ENCODE results near the gene NTN3. TPM values are rescaled to one million over a fixed set of nuclear protein-coding genes. Genes with fewer than 3 reads are reported as not detected.

The NTN3 gene
- total RNA-seq, result 0.11 and 1.6 TPM in 2 replicates

DNA sequence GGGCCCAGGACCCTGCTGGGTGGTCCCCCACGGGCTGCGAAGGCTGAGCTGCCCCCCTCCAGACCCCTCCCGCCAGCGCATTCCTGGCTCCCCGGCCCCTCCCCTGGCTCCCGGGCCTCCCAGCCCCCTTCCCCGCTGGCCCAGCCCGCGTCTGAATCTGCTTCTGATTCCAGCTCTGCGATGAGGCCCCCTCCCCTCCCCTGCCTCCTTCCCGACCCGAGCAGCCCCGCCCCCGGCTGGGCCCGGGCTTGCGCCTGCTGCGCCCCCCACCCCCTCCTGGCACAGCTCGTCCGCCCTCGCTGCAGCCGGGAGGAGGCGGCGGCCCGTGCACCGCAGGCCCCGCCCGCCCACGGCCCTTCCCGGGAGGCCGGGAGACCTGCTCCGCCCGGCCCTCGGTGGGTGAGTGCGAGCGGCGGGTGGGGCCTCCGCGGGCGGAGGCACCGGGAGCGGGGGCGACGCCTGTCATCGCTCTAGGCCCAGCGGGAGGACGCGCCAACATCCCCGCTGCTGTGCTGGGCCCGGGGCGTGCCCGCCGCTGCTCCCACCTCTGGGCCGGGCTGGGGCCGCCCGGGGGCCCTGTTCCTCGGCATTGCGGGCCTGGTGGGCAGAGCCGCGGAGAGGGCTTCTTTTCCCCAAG is at the start of gene NTN3:
TSS of gene NTN3 (plus strand) at position 282 of the 637 bp plus-strand sequence. CDS start 405 bp downstream, outside the sequence.

DNA sequence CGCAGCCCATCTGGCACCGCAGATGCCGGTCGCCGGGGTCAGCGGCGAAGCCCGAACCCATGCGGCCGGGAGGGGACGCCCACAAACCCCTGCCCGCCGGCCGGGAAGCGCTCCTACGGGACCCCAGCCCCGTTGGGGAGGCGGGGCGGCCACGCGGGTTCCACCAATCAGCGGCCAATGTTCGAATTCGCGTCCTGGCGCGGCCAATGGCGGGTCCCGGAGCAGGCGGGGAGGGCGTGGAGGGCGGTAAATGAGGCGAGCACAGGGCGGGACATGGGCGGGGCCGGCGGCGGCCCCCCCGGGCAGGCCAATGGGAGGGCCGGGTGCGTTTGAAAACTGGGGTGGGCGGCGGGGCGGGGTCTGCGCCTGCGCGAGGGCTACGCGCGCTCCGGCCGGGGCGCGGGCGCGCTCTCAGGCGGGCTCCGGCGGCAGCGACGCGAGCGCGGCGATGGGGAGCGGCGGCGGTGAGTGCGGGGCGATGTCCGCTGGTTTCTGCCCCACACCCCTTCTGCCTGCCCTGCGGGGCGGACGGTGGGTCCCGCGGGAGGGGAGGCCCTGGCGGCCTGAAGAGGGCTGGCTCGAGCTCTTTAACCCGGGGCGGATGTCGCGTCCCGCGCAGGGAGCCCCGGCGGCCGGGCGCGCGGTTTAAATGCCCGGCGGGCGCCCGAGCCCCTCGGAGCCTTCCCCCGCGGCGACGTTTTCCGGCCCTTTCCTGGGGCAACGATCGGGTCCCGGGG is 41.9 kb upstream of the NTN3 start, which contains the start of gene CCNF:
TSS of gene CCNF (plus strand) at position 414 of the 737 bp plus-strand sequence. CDS start at position 449, 35 bp downstream.

DNA sequence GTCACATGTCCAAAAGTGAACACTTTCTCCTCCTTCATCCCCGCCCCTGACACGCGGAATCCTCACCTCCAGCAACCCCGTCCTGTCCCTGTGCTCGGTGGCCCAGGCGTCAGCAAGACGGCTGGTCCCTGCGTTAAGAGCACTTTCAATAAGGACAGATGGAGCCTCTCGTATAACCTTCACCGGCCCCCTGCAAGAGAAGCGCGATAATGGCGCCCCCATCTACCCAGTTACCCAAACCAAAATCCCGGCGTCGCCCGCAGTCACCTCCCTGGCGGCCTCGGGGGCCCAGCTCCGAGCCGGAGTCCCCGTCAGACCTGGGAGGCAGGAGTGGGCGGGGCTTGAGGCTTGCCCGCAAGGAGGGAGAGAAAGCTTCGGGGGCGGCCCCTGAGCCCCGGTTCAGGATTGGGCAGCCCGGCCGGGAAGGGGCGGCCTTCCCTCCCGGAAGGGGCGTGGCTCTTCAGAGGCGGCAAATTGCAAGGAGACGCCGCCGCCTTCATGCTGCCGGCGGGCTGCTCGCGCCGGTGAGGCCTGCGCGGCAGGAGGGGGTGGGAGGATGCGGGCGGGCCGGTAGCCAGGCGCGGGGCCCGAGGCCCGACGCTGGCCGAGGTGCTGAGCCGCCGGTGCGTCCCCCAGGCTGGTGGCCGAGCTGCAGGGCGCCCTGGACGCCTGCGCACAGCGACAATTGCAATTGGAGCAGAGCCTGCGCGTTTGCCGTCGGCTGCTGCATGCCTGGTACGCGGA is 11.3 kb upstream of the NTN3 start, which contains the start of gene TEDC2:
TSS of gene TEDC2 (plus strand) at position 463 of the 744 bp plus-strand sequence. CDS start at position 499, 36 bp downstream.

DNA sequence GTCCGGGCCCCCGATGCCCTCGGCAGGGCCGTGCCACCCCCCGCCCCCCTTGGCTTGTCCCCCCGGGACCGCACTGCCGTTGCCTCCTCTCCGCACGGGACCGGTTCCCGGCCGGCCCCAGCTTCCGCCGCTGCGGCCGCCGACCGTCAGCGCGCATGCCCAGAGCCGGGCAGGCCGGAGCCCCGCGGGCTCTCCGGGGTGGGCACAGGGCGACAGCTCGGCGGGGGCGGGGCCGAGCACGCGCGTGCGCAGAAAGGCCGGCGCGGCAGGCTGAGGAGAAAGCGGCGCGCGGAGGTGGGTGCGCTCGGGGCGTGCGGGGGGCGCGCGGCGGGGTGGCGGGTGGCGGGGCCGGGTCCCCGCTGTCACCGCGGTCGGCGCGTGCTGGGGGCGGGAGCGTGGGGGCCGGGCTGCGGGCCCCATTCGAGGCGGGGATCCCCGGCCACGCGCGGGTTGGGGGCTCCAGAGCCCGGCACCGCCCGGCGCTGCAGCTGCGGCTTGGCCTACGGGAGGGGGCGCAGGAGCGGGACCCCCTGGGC is 3.8 kb downstream of the NTN3 start, which contains the start of gene TBC1D24:
TSS of gene TBC1D24 (plus strand) at position 251 of the 536 bp plus-strand sequence. CDS start 21,022 bp downstream, outside the sequence.

DNA sequence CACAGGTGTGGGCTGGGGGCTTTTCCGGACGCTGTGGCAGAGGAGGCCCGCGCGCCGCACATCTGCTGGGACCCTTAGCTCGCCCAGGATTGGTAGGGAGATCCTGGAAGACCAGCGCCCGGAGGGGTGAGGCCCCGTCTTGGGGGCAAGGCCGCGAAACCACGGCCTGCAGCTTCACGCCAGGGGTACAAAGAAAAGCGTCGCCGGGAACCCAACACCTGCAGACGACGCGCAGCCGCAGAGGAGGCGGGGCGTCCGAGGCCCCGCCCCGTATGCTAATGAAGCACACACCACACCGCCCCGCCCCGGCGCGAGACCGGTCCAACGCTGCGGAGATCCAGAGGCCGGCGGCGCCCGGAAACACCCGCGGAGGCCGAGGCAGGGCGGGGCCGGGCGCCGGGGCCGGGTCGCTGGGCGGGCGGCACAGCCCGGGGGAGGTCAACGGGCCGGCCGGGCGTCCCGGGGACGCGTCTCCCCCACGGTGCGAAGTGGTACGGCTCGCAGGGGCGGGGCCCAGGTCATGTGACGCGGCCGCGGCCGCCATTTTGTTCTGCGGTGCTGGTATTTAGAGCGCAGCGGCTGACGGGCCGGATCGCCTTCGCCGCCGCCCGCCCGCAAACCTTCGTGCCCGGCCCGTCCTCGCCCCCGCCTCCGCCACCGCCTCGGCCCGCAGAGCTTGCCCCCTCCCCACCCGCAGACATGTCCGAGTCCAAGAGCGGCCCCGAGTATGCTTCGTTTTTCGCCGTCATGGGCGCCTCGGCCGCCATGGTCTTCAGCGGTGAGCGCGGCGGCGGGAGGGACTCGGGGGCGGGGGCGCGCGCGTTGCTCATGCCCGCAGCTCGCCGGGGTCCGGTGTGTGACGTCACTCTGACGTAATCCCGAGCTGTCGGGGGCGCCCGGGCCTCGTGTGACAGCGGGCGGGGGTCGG is 42.6 kb downstream of the NTN3 start, which contains the start of gene ATP6V0C:
TSS of gene ATP6V0C (plus strand) at position 548 of the 928 bp plus-strand sequence. CDS start at position 700, 152 bp downstream.

DNA sequence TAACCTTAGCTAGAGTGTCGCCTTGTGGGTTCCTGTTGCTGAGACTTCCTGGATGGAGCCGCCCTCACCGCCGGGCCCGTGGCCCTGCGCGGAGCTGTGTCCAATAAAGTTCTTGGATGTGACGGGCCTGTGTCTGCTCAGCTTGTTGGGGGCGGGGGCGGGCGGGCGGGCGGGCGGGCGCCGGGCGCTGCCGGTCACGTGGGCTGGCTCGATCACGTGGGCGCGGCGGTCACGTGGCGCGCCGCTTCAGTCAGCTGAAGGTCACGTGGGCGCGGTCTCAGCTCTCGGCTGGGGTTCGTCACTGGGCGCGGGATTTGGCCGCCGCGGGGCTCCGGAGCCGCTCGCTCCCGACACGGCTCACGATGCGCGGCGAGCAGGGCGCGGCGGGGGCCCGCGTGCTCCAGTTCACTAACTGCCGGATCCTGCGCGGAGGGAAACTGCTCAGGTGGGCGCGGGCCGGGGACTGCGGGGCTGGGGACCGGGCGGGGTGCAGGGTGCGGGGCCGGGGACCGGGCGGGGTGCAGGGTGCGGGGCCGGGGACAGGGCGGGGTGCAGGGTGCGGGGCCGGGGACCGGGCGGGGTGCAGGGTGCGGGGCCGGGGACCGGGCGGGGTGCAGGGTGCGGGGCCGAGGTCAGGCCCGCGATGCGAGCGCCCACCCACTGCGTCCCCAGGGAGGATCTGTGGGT is 49.1 kb downstream of the NTN3 start, which contains the start of gene AMDHD2:
TSS of gene AMDHD2 (plus strand) at position 275 of the 687 bp plus-strand sequence. CDS start at position 363, 88 bp downstream.

Small RNAs within 50 kb of the gene (small RNA-seq; reads per million reads assigned to genes)
- not detected for gene AC093525.1
- 0.32 reads per million, percentile 8 among the genes with 10 or more reads in this experiment for gene MIR6768

Other genes starting within 250 kb of the NTN3 start
- 26.1 and 31.8 TPM in 2 replicates for gene E4F1, start 247.7 kb upstream of the NTN3 start, total RNA-seq
- gene DNASE1L2, start 234.9 kb upstream of the NTN3 start, total RNA-seq, result 0.22 and 2.0 TPM in 2 replicates
- gene ECI1, start 219.7 kb upstream of the NTN3 start, total RNA-seq, result 20.0 and 35.1 TPM in 2 replicates
- gene RNPS1, start 203.2 kb upstream of the NTN3 start, total RNA-seq, result 85.6 and 129 TPM in 2 replicates
- gene ABCA3, start 130.6 kb upstream of the NTN3 start, total RNA-seq, result under 0.01 TPM in 2 replicates
- gene CCNF, start 41.9 kb upstream of the NTN3 start, total RNA-seq, result 15.7 and 16.1 TPM in 2 replicates
- gene TEDC2, start 11.2 kb upstream of the NTN3 start, total RNA-seq, result 3.9 and 8.7 TPM in 2 replicates
- gene TBC1D24, start 3.8 kb downstream of the NTN3 start, total RNA-seq, result 6.3 and 8.8 TPM in 2 replicates
- gene ATP6V0C, start 42.7 kb downstream of the NTN3 start, total RNA-seq, result 16.9 and 50.8 TPM in 2 replicates
- 37.3 and 54.2 TPM in 2 replicates for gene AMDHD2, start 49.1 kb downstream of the NTN3 start, total RNA-seq
- 0.33 and 0.79 TPM in 2 replicates for gene CEMP1, start 60.1 kb downstream of the NTN3 start, total RNA-seq
- gene PDPK1, start 66.7 kb downstream of the NTN3 start, total RNA-seq, result 32.2 and 34.6 TPM in 2 replicates
- gene KCTD5, start 211.2 kb downstream of the NTN3 start, total RNA-seq, result 14.9 and 24.2 TPM in 2 replicates
- gene PRSS27, start 248.9 kb downstream of the NTN3 start, total RNA-seq, result 1.6 TPM in 2 replicates

Measured in placental epithelial cell (primary cell).